Fibroblast of peridontal ligament (primary cell): ENCODE results near the gene RSPRY1.

ENCODE experiments used
- DNase-seq: peaks from one replicate; pipeline ENCODE4 v3.0.0-alpha.2; 2010; ENCODE audit errors: extremely low read depth

RSPRY1 gene

DNA sequence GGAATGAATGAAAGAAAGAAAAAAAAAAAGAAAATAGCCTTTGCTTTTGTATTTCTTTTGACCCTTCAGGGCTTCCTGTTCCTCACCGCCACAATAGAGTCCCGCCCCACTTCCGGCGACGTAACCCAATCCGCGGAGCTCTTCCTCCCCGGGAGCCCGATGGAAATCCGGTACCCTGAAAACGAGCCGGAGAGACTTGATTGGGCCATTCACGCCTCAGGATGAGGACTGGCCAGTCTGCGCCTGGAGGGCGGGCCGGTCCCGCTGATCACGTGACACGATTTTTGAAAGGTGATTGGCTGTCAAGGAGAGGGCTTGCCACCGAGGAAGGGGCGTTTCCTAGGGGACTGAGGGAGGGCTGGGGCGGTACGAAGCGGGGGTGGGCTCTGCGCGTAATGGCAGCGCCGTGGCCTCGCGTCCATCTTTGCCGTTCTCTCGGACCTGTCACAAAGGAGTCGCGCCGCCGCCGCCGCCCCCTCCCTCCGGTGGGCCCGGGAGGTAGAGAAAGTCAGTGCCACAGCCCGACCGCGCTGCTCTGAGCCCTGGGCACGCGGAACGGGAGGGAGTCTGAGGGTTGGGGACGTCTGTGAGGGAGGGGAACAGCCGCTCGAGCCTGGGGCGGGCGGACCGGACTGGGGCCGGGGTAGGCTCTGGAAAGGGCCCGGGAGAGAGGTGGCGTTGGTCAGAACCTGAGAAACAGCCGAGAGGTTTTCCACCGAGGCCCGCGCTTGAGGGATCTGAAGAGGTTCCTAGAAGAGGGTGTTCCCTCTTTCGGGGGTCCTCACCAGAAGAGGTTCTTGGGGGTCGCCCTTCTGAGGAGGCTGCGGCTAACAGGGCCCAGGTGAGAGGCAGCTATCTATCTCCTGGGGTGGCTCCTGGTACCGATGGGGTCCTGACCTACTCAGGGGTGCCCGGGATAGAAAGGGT, at the start of gene RSPRY1, which contains the start of gene PSME3IP1:
Gene RSPRY1 (plus strand): TSS at position 385 of the 927 bp plus-strand sequence. CDS start 18,330 bp downstream, outside the sequence.
Gene PSME3IP1 (minus strand): TSS at position 95 of the 927 bp plus-strand sequence. CDS start 12,185 bp downstream, outside the sequence.
- DNase-seq = peak; percentile 99

DNA sequence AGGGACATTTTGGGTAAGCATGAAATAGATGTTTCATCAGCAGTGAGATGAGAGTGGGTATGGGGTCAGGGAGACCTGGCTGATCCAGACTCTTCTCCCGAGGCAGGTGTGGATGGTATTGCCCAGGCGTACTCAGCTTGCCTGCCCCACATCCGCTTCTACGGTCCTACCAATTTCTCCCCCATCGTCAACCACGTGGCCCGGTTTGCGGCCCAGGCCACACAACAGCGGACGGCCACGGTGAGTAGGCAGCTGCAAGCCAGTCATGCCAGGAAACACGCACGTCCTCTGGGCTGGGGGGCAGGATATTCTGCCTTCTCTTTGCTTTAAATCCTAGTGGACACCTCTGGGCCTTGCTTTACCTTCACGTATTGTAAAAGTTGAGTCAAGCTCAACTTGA, 49.1 kb upstream of the RSPRY1 start:
- DNase-seq = no peak

DNA sequence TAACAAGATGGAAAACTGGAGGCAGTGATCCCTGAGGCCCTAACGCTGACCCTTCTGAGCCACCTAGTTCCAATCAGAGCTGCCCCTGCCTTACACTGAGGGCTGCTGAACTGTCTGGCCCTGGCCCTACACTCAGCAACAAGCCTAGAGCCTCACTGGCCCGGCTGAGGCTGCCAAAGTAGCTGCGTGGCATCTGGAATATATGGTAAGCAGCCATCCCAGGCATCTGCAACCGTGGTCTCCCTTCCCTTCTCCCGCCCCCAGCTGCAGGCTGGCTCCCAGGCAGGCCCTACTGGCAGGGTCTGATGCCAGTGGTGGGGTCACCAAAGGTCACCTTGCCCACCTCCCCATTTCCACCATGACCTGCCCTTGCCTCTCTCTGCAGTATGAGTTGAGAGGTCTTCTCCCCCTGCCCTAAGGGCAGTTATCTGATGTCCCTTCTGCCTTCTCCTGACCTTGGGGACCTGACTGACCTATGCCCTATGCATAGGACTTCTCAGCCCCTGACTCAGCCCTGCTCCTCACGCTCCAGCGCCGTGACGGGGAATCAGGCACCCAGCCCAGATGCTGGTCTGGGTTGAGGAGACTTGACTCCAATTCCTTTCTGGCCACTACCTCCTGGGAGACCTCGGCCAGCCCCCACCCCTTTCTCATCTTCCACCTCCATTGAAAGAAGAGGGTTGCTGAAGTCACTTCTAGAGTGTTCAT, 48.4 kb upstream of the RSPRY1 start:
- DNase-seq = no peak

DNA sequence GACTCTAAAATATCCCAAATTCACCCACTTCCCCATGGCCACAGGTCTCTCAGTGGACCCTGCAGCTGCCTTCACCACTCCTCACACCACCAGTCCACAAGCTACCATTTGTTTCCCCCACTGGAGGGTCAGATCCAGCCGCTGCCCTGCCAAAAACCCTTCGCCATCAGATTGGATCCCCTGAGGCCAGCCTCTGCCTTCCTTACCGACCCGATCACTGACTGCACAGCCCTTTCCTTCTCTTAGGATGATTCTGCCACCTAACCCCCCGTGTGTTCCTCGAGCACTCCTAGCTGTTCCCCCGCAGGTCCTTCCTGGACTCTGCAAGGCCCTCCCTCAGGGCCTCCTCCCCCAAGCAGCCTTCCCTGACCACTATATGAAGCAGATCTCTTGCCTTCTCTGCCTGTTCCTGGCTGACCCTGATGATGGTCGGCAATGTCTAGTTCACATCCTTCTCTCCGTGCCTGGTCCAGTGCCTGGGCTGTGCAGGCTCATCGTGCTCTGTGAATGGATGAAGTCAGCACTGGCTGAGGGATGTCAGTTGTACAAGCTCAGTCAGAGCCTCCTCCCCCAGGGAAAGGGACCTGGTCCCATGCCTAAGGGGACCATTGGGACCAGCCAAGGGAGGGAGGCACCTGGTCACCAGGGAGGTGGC, 47.7 kb upstream of the RSPRY1 start:
- DNase-seq = no peak

DNA sequence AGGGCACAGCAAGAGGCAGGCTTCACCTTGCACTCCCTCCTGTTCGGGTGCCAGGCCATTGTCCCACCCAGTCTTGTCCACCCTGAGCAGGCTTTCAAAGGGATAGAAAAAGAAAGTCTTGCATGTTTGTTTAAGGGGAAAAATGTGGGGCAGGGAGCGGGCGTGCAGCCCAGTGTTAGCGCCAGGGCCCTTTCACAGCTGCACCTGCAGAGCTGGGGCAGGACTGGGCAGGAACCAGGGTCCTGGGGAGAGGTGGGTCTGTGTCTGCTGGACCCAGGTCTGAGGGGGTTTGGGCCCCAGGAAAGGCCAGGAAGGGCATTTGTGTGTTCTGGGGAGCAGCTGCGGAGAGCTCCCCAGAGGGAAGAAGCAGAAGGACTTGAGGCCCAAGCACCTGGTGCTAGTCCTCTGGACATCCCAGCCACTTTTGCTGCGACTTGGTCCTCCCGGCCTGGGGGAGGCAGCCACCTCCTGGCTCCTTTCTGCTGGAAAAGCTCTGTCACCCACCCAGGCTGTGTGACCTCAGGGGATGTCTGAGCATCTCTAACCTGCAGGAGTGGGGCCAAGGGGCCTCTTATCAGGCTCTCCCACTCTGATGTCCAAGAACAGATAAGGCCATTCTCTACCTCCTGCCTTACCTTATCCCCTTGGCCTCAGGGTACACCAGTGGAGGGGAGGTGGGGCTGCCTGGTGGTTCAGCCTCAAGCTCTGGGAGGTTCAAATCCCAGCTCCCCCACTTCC, 45.0 kb upstream of the RSPRY1 start:
- DNase-seq = no peak

DNA sequence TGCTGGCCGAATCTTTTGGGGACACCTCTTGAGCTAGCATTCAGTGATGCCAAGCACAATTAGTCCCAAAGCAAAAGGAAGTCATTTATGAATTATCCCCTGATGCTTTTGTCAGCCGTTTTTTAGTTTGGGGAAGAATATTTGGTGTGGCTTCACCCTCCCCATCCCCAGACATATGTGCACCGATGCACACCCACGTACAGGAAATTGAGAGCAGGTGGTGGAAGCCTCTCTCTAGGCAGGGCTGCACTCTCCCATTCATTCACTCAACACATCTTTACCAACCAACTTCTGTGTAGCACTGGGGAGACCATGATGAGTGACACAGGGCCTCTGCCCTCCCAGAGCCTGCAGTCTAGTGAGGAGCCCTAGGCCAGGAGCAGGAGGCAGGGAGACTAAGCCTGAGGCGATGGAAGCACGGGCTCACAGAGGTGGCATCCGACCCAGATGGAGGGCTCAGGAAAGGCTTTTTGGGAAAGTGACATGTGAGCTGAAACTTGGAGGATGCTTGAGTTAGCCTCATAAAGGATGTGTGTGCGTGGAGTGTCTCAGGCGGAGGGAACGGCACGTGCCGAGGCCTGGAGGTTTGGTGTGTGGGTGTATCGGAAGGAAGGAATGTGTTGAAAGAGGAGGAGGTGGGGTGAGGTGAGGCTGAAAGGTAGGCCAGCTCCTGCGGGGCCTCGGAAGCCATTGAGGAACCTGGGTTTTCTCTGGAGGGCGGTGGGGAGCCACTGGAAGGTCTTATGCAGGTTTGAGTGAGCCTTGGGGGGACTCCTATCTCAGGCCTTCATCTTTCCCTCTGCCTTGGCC, 44.1 kb upstream of the RSPRY1 start:
- no peak for DNase-seq

DNA sequence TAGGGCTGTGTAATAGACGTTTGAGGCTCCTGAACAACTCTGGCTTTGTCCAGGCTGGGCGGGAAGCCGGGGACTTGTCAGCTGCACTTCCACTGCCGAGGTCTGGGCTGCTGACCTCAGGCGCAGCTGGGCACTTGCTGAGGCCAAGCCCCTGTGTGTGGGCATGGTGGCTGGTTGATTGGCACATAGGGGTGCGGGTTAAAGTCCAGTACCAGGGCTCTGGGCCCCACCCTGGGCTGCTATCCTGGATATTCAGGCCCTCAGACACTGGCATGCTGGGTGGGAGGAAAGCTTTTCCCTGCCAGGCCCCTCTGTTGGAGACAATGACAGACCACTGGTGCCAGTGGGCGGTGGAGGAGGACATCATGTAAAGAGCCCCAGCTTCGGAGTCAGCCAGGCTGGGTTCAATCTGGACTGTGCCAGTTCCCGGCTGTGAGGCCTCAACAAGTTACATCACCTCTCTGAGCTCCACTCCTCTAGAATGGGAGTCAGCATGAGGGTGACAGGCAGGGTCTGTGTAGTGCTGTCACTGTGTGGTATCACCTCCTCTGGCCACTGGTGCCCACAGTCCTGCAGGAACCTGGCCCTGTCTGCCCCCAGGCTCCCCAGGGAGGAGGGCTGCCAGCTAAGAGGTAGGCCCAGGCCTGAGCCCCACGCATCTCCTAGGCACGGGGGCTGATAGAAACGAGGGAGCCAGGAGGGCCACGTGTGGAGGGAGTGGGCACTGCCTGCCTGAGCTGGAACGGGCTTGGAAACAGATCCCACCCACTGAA, 42.8 kb upstream of the RSPRY1 start:
- no peak for DNase-seq

DNA sequence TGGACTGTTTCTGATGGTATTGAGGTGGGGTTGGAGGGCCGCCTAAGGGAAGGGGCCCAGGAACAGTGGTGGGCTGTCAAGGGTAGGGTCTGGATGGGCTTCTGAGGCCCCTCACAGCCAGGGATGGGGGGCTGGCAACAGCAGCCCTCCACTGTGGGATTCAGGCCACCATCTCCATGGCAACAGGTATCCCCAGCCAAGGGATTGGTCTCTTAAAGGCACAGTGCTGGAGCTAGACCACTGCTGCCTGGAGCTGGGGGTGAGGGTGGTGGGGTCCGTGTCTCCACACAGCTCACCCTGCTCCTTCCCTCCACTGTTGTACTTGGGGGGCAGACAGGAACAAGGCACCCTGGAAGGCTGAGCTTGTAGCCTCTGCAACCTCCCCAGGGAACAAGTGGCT, 42.1 kb upstream of the RSPRY1 start:
- no peak for DNase-seq

DNA sequence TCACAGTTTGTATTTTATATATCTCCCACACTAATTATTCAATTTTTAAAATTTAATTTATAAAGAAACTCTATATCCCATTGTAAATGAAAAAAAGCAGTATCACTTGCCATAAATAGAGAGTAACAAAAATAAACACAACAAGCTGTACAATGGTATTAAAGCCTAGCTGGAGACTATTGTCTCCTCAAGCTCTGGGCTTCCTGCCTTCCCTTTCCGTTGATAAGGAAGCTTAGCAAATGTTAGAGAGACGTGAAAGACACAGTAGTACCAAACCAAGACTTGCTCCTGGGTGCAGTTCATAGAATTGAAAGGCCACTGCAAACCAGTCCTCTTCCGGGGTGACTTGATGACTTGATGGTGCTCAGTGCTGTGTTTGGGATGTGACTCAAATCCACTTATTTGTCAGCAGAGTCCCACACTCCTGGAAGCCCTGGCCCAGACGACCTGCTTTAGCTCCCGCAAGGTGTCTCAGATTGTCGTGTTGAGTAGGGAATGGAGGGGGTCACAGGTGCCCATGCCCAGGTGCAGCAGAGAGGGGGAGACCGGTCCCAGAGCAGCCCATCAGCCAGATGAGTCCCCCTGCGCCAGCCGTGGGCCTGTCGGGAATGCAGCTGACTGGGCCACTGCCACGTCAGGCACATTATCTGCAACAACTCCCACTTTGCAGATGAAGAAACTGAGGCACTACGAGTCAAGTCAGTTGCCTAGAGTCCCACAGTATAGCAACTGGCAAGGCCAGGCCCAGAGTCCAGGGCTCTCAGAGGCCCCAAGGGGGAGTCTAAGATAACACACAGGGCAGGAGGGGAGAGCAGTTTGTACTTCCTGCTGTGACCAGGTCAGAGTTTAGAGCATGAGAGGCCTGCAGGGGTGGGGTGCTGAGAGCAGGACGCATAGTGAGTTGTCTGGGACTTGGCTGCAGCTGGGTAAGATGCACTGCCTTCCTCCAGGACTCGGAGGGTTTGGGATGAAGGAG, 40.8 kb upstream of the RSPRY1 start:
- DNase-seq = no peak

DNA sequence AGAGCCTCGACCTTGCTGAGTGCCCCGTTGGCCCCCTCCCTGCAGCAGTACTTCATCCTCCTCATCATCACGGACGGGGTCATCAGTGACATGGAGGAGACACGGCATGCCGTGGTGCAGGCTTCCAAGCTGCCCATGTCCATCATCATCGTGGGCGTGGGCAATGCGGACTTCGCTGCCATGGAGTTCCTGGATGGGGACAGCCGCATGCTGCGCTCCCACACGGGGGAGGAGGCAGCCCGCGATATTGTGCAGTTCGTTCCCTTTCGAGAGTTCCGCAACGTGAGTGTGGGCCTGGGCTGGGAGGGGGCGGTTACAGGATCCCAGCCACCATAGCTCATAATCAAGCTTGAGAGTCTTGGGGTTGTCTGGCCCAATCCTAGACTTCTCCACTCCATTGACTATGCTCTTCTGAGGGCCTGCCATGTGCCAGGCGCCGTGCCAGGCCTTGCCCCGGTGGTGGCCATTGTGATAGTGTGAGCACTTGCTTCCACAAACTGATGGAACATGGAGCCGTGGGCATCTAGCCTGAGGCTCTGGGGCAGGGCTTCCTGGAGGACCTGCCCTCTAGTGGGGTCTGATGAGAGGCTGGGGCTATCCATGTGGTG, 40.0 kb upstream of the RSPRY1 start:
- no peak for DNase-seq

DNA sequence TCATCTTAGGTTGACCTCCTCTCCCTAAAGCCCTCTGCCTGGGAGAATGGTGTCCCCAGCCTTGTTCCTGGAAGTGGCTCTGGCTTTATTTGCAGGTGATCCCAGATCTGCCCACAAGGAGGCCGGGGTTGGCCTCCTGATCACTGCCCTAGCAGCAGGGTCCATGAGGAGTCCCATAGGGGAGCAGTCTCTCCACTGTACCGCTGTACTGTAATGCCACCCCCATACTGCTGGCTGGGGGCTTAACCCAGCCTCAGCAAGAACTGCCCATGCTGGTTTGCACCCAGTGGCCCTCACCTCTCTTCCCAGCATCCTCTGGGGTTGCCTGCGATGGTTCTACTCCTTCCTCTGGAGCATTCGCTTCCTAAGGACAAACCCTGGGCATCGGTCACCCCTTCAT, 39.4 kb upstream of the RSPRY1 start:
- DNase-seq = no peak

DNA sequence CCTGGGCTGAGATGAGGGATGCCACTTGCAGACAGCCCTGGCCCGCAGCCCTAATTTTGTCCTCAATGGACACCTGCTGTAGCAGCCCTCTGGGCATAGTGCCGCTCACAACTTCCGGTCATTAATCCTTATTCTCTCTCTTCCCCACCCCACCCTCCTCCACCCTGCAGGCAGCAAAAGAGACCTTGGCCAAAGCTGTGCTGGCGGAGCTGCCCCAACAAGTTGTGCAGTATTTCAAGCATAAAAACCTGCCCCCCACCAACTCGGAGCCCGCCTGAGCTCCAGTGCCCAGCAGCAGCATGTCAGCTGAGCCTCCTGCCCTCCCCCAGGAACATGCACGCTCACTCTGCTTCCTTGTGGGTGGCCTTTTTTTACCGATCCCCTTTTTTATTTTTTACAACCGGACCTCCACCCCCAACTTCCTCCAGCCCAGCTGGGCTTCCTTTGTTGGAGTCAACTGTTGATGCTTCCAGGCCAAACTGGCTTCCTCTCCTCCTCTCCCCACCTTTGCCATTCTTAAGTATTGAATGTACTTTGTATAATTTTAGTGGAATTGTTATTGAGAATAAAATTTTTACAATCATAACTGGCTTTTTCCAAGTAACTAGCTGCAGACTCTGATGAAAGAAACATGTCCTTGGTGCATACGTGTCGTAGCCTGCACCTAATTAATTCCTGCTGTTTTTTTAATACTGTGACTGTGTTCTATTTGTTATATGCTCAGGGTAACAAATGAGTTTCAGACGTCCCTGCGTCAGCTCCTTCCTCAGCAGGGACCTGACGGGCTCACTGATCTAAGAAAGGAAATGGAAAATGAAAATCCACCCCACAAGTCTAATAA, 38.5 kb upstream of the RSPRY1 start:
- DNase-seq = peak; percentile 31

DNA sequence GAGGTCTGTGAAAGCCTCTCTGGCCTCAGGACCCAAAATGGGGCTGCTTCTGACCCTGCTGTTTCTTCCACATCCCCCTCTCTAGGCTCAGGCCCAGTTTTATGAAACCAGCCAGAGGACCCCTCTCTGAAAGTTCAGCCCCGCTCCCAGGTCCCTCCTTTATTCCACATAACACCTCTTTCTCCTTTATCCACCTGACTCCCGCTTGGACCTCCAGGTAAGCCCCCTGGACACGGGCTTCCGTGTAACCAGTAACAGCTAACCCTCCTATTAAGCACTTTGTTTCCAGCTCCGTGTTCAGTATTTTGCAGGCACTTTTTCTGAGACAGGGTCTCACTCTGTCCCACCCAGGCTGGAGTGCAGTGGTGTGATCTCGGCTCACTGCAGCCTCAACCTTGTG, 37.6 kb upstream of the RSPRY1 start:
- no peak for DNase-seq

DNA sequence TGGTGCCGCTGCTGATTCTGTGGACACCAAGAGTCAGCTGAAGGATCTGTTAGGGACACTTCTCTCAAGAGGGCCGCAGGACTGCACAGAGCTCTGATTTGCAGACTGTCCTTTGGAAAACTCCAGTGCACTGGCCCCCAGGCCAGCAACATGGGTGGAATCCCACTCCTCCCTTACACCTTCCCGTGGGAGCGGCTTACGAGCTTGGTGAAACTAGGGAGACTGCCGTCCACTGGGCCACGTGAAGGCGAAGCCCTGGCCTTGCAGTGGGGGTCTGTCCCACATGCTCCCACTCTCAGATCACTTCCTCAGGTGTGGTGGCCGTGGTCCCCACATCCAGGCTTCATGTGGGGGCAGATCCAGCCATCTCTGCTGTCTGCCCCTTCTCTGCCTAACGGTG, 36.7 kb upstream of the RSPRY1 start:
- no peak for DNase-seq

DNA sequence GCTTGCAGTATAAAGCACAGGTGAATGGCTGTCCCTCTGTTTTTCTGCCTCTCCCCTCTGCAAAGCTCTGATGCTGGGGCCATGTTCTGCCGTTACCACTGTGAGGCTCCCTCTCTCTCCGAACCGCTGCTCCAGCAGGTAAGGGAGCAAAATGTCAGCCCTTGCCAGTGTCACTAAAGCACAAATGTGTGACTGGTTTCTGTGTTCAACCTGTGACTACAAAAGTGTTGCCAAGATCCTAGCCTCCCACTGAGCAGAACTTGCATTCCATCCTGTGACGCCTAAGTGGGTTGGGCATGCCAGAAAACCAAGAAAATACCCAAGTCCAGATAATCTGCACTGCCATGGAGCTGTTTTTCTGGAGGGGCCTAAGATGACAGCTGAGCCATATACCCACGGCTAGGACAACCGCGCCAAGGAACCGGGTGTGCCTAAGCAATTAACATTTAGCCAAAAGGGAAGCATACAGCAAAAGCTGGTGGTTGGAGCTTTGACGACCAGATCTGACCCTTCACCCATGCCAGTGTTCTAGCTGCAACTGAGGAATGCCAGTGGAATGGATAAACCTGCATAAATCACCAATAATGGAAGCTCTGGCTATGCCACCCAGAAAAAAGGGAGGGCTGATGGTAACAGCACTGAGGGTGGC, 35.3 kb upstream of the RSPRY1 start:
- no peak for DNase-seq

DNA sequence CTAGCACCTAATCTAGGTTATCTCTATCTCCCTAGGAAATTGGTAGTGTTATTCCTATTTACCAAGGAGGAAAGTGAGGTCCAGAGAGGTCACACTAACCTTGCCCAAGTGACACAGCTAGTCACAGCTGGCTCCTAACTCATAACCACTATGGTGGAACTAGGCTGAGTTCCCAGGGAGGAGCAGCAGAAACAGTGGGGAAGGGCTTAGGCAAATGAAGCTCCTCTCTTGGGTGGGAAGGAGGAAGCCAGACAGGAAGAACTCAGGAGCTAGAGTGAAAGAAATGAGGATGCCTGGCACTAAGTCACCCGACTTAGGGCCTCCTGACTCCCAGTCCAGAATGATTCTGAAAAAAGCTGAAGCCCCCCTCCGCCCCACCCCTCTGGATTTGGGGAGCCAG, 34.8 kb upstream of the RSPRY1 start:
- DNase-seq = no peak
